Tibial nerve (tissue), 4 donors: ENCODE results near the gene CTDSPL. TPM values are rescaled to one million over a fixed set of nuclear protein-coding genes. Genes with fewer than 3 reads are reported as not detected.
A peak's percentile ranks its signal among the peaks of the same experiment; 100 is the strongest.

Experiments used
- DNase-seq, 2 donors: peaks; one replicate each; pipeline ENCODE4 v3.0.0-alpha.2; 2019; ENCODE audit warnings: low spot score in 2 of 2
- H3K27ac ChIP-seq, 4 donors: fragments of 200-600 bp; sonication (generic) in 3 of 4; one replicate each; pipeline ENCODE4 v1.5.1; 2017 to 2019; ENCODE audit warnings: mild to moderate bottlenecking in 1 of 4
- H3K27me3 ChIP-seq, 2 donors: fragments of 200-600 bp; sonication (generic) in 1 of 2; one replicate each; pipeline versions ENCODE4 v1.5.1 to v1.6.0; 2017 to 2019
- H3K36me3 ChIP-seq, 3 donors: fragments of 200-600 bp; sonication (generic); one replicate each; pipeline ENCODE4 v1.5.1; 2018 to 2019
- H3K4me1 ChIP-seq, 4 donors: fragments of 200-600 bp; sonication (generic) in 3 of 4; one replicate each; pipeline ENCODE4 v1.5.1; 2017 to 2019
- H3K4me3 ChIP-seq, 4 donors: fragments of 200-600 bp; sonication (generic) in 3 of 4; one replicate each; pipeline ENCODE4 v1.5.1; 2017 to 2019; ENCODE audit warnings: mild to moderate bottlenecking in 1 of 4, moderate library complexity in 1 of 4
- H3K9me3 ChIP-seq, 4 donors: fragments of 200-600 bp; sonication (generic) in 3 of 4; one replicate each; pipeline ENCODE4 v1.5.1; 2017 to 2019
- CTCF ChIP-seq, 5 experiments: fragments of 200-600 bp in 3 of 5; fragments of 450-650 bp in 2 of 5; sonication (generic) in 3 of 5; IDR thresholded peaks; one replicate each; pipeline ENCODE4 v1.5.1; 2016 to 2019; ENCODE audit warnings: antibody characterized with exemption in 5 of 5, mild to moderate bottlenecking in 3 of 5, moderate library complexity in 2 of 5
- EP300 ChIP-seq, 2 donors: sonication (generic); formaldehyde crosslinking; IDR thresholded peaks; one replicate each; pipeline ENCODE4 v1.6.1; 2017; ENCODE audit warnings: antibody characterized with exemption in 2 of 2, mild to moderate bottlenecking in 1 of 2
- POLR2A ChIP-seq, 2 donors: fragments of 450-650 bp; IDR thresholded peaks; one replicate each; pipeline ENCODE4 v1.6.1; 2017; ENCODE audit warnings: antibody characterized with exemption in 2 of 2, mild to moderate bottlenecking in 2 of 2, moderate library complexity in 2 of 2
- WGBS, 2 donors: methylation state at CpG; one replicate each; pipeline ENCODE4 v1.1.5; 2018; 5-methylcytosine and 5-hydroxymethylcytosine counted together
- total RNA-seq, 4 donors: library from RNA; depleted of rRNA; stranded (reverse); fragments of >200 nt; gene quantifications; one replicate each; pipeline ENCODE4 v1.1.0, GENCODE V29; 2016

Gene CTDSPL
- total RNA-seq, 4 donors from 2014 or later = 31.8 to 87.0 (median 49.0) TPM

GRCh38 chr3:37907906-37908305 lies 46.2 kb downstream of the CTDSPL start:
- no peaks in the 10 kb centered on the region for H3K9me3 ChIP-seq
- no peaks in the 10 kb centered on the region for H3K27me3 ChIP-seq
- no peaks in the 10 kb centered on the region for H3K36me3 ChIP-seq
- 32 to 34% methylated on average over 6 of the region's 6 CpGs for WGBS, 2 donors
- peaks cover 5 to 99% (median 71%) of the 10 kb centered on the region in 4 donors for H3K4me1 ChIP-seq
- TF ChIP-seq POLR2A (IDR thresholded peaks at IDR 0.05) (no peak), EP300 (IDR thresholded peaks at IDR 0.05) (no peak), CTCF (IDR thresholded peaks at IDR 0.05) (no peak)
- H3K4me3 ChIP-seq = no peak overlapping the region
- H3K27ac ChIP-seq = peak overlapping the region in 3 of 4 donors; percentile 43 to 95 (median 84)
- no peak for DNase-seq

- no peak for TF ChIP-seq POLR2A (IDR thresholded peaks at IDR 0.05)
- no peak for TF ChIP-seq CTCF (IDR thresholded peaks at IDR 0.05)
- TF ChIP-seq EP300 (IDR thresholded peaks at IDR 0.05) = no peak
- H3K9me3 ChIP-seq = no peaks in the 10 kb centered on the region
- no peak for DNase-seq
- no peak overlapping the region for H3K4me3 ChIP-seq
- H3K36me3 ChIP-seq = no peaks in the 10 kb centered on the region
- 56 to 69% methylated on average over 5 of the region's 5 CpGs for WGBS, 2 donors
- peaks cover 5 to 93% (median 60%) of the 10 kb centered on the region in 4 donors for H3K4me1 ChIP-seq
- H3K27me3 ChIP-seq = no peaks in the 10 kb centered on the region
- peak overlapping the region; percentile 38 to 95 (median 76) for H3K27ac ChIP-seq
Observed at GRCh38 chr3:37909067-37909911, 47.6 kb downstream of the CTDSPL start.

- peak overlapping the region; percentile 52 to 95 (median 75) for H3K27ac ChIP-seq
- WGBS, 2 donors = 35 to 41% methylated on average over 4 of the region's 4 CpGs
- TF ChIP-seq POLR2A (IDR thresholded peaks at IDR 0.05) (no peak), EP300 (IDR thresholded peaks at IDR 0.05) (peak in 1 of 2 donors; percentile 32)
- H3K4me3 ChIP-seq = no peak overlapping the region
- no peaks in the 10 kb centered on the region for H3K9me3 ChIP-seq
- no peaks in the 10 kb centered on the region for H3K27me3 ChIP-seq
- no peak for DNase-seq
- no peaks in the 10 kb centered on the region for H3K36me3 ChIP-seq
- H3K4me1 ChIP-seq = peaks cover 3 to 78% (median 46%) of the 10 kb centered on the region in 4 donors
Observed at GRCh38 chr3:37910671-37911400, 49.2 kb downstream of the CTDSPL start.

GRCh38 chr3:37912052-37912733 lies 50.5 kb downstream of the CTDSPL start:
- H3K9me3 ChIP-seq = no peaks in the 10 kb centered on the region
- no peak for TF ChIP-seq POLR2A (IDR thresholded peaks at IDR 0.05)
- no peak for TF ChIP-seq CTCF (IDR thresholded peaks at IDR 0.05)
- TF ChIP-seq EP300 (IDR thresholded peaks at IDR 0.05) = no peak
- H3K36me3 ChIP-seq = no peaks in the 10 kb centered on the region
- no peaks in the 10 kb centered on the region for H3K27me3 ChIP-seq
- H3K4me1 ChIP-seq = peaks cover 0 to 75% (median 36%) of the 10 kb centered on the region in 4 donors
- 47 to 59% methylated on average over 9 of the region's 9 CpGs for WGBS, 2 donors
- no peak overlapping the region for H3K4me3 ChIP-seq
- peak overlapping the region; percentile 19 to 95 (median 64) for H3K27ac ChIP-seq
- no peak for DNase-seq

- H3K4me3 ChIP-seq = no peak overlapping the region
- H3K4me1 ChIP-seq = peaks cover 0 to 75% (median 31%) of the 10 kb centered on the region in 4 donors
- peak overlapping the region in 2 of 4 donors; percentile 84 to 95 for H3K27ac ChIP-seq
- 91% methylated on average over 4 of the region's 4 CpGs for WGBS, 2 donors
- no peaks in the 10 kb centered on the region for H3K9me3 ChIP-seq
- TF ChIP-seq CTCF (IDR thresholded peaks at IDR 0.05) (no peak), POLR2A (IDR thresholded peaks at IDR 0.05) (no peak), EP300 (IDR thresholded peaks at IDR 0.05) (no peak)
- no peak for DNase-seq
- no peaks in the 10 kb centered on the region for H3K36me3 ChIP-seq
- no peaks in the 10 kb centered on the region for H3K27me3 ChIP-seq
Observed at GRCh38 chr3:37913522-37913921, 51.8 kb downstream of the CTDSPL start.
